CD4-positive, alpha-beta T cell treated with Interleukin-6 at 100 ng/mL for 8 hours (primary cell): ENCODE measurements around the gene TAF7.
"Not testable (repeated sequence)": the region's sequence is repeated elsewhere in the genome, so short reads cannot be mapped to it uniquely, and the experiment has no call there.

Source experiments
- DNase-seq: peaks from one replicate; pipeline ENCODE4 v3.0.0-alpha.2; 2020; ENCODE audit warnings: mixed read lengths, low spot score

Gene TAF7

GRCh38 chr5:141320225-141321169 lies at the start of gene TAF7:
TSS of gene TAF7 (minus strand) at chr5:141320784. CDS start at chr5:141320044, 740 bp downstream.
- DNase-seq: peak; percentile 92

- no peak for DNase-seq
Measured at GRCh38 chr5:141366016-141366896, 45.7 kb upstream of the TAF7 start.

GRCh38 chr5:141363952-141364660 lies 43.5 kb upstream of the TAF7 start, which contains the start of gene PCDHGA5:
TSS of gene PCDHGA5 (plus strand) at chr5:141364162. CDS start at chr5:141364331, 169 bp downstream.
- no peak for DNase-seq

GRCh38 chr5:141362719-141363118 lies 42.1 kb upstream of the TAF7 start:
- DNase-seq: no peak

GRCh38 chr5:141360685-141361084 lies 40.1 kb upstream of the TAF7 start:
- DNase-seq: no peak

GRCh38 chr5:141359790-141360426 lies 39.3 kb upstream of the TAF7 start, which contains the start of gene PCDHGB2:
TSS of gene PCDHGB2 (plus strand) at chr5:141359994. CDS start at chr5:141360136, 142 bp downstream.
- no peak for DNase-seq

- no peak for DNase-seq
Measured at GRCh38 chr5:141356950-141357349, 36.4 kb upstream of the TAF7 start.

- DNase-seq: no peak
Measured at GRCh38 chr5:141356133-141356532, 35.5 kb upstream of the TAF7 start.

GRCh38 chr5:141355641-141356040 lies 35.1 kb upstream of the TAF7 start:
- DNase-seq: no peak

GRCh38 chr5:141354900-141355469 lies 34.4 kb upstream of the TAF7 start, which contains the start of gene PCDHGA4:
TSS of gene PCDHGA4 (plus strand) at chr5:141355021. CDS start at chr5:141355108, 87 bp downstream.
- DNase-seq: no peak

GRCh38 chr5:141351591-141351990 lies 31.0 kb upstream of the TAF7 start:
- no peak for DNase-seq

GRCh38 chr5:141349917-141350619 lies 29.5 kb upstream of the TAF7 start, which contains the start of gene PCDHGB1:
TSS of gene PCDHGB1 (plus strand) at chr5:141350099. CDS start at chr5:141350261, 162 bp downstream.
- DNase-seq: no peak

- not testable (repeated sequence) for DNase-seq
Measured at GRCh38 chr5:141346017-141346416, 25.4 kb upstream of the TAF7 start.

- no peak for DNase-seq
Measured at GRCh38 chr5:141345327-141345726, 24.7 kb upstream of the TAF7 start.

- no peak for DNase-seq
Measured at GRCh38 chr5:141343953-141344463, 23.4 kb upstream of the TAF7 start.

GRCh38 chr5:141343242-141343952 lies 22.8 kb upstream of the TAF7 start, which contains the start of gene PCDHGA3:
TSS of gene PCDHGA3 (plus strand) at chr5:141343829. CDS start at chr5:141344034, 205 bp downstream.
- no peak for DNase-seq

GRCh38 chr5:141342773-141343172 lies 22.2 kb upstream of the TAF7 start:
- DNase-seq: no peak

GRCh38 chr5:141340781-141341354 lies 20.3 kb upstream of the TAF7 start:
- not testable (repeated sequence) for DNase-seq
